Measurements from ENCODE around the gene NAT9. TPM values are rescaled to one million over a fixed set of nuclear protein-coding genes. Genes with fewer than 3 reads are reported as not detected.

The NAT9 gene
- polyA plus RNA-seq, 4 donors, result 40.1 to 57.4 (median 44.6) TPM

DNA sequence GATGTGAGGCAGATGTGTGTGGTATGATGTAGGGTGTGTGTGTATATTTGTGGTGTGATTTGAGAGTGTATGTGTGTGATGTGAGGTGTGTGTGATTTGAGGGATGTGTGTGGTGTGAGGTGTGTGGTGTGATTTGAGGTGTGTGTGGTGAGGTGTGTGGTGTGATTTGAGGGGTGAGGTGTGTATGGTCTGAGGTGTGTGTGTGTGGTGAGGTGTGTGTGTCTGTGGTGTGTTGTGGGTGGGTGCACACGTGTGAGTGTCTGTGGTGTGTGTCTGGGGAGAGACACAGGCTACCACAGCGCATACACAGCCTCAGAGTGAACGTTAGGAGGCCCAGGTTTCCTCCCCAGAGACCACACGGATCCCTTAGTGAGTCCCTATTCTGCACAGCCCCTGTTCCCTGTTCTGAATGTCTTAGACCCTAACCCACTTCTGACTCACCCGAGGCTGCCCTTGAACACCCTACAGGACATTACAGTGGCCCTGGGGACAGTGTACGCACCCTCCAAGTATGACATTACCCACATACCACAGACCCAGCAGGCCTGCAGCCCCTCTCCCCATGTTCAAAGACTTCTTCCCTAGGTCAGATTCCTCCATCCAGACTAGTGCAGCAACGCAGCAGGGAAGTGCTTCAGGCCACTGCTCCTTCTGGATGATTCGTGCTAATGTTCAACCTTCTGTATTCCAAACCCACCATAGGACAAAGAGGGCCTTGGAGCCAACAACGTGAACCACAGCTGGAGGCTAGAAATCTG lies 42.6 kb downstream of the NAT9 start:
- DNase-seq (ENCODE audit: low read depth in 4 of 4, low spot score in 3 of 4), result no peak

DNA sequence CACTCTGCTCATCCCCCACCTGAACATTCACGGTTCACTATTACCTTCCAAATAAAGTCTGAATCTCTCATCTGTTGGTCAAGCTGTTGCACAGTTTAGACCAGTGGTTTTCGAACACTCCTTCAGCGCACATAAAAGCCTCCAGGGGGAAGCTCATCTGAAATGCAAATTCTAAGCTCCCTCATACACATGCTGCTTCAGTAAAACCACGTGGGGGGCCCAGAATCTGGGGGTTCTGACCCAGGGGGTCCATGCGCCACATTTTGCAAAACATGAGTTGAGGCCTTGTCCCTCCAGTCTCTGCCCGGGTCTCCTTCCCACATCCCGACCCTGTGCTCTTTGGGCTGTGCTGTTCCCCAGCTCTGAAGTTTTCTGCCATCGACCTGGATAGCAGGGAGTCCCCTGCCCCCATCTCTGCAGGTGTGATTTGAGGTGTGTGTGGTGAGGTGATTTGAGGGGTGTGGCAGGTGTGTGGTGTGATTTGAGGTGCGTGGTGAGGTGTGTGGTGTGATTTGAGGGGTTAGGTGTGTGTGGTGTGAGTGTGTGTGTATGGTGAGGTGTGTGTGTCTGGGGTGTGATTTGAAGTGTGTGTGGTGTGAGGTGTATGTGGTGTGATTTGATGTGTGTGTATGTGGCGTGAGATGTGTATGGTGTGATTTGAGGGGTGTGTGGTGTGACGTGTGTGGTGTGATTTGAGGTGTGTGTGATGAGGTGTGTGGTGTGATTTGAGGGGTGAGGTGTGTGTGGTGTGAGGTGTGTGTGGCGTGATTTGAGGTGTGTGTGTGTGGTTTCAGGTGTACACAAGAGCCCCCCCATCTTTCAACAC lies 43.9 kb downstream of the NAT9 start:
- DNase-seq (ENCODE audit: low read depth in 4 of 4, low spot score in 3 of 4), result no peak

DNA sequence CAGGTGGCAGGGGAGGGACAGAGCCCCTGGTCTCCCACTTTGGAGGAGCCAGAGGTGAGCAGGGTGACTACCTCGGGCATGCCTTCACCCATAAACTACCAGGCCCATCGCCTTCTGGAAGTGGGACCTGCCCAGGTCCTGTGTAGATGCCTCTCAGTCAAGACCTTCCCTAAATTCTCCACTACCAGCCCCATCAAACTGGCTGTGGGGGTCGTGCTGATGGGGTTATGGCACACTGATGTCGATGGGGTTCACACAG lies 44.9 kb downstream of the NAT9 start:
- DNase-seq (ENCODE audit: low read depth in 4 of 4, low spot score in 3 of 4), result no peak

DNA sequence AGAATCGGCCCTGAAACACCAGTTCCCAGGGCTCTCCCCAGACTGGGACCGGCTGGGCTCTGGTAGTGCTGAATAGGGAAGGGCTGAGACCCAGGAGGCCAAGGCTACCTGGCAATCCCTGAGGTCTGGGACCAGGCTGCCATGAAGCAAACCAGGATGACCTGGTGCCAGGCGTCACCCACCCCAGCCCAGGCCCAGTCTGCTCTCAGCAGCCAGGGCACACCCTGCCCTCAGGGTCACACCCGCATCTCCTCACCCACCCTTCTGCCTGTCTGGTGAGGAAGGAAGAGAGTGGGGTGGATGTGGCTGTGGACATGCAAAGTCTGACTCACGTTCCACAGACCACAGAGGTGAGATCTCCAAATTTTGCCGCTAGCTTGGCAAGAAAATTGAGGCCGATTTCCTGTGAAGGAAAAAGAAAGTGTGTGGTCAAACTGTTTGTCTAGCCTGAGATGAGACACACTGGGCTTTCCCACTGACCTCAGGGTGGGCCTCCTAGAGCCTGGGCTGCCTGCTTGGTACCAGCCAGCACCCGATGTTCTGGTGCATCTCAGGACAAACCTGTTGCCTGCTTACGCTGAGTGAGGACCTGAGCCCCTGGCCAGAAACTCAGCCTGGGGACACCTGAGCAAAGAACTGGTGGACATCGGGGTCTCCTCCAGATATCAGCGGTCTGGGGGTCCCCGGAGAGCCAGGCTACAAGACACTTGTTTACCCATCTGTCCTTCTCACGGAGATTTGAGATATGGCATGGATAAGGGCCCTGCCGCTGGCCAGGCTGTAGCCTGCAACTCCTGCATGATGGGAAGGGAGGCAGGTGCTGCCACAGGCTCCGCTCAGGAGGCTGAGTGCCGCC lies 45.4 kb downstream of the NAT9 start:
- no peak for DNase-seq (ENCODE audit: low read depth in 4 of 4, low spot score in 3 of 4)

DNA sequence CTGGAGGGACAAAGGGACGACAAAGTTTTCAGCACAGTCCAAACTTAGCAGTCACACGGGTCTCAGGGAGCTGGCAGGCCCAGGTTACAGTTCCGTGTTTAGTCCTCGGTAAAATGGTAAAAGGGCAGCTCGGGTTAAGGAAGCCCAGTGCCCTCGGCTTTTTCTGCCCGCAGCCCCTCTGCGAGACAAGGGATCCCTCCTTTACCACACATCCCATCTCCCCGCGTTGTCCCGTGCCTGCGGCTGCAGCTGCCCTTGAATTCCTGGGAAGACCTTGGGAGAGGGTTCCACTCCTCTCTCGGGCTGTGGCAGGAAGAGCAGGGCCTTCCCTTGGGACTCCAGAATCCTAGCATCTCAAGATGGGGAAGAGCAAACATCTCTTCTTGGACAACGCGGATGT lies 46.3 kb downstream of the NAT9 start:
- DNase-seq (ENCODE audit: low read depth in 4 of 4, low spot score in 3 of 4), result no peak

DNA sequence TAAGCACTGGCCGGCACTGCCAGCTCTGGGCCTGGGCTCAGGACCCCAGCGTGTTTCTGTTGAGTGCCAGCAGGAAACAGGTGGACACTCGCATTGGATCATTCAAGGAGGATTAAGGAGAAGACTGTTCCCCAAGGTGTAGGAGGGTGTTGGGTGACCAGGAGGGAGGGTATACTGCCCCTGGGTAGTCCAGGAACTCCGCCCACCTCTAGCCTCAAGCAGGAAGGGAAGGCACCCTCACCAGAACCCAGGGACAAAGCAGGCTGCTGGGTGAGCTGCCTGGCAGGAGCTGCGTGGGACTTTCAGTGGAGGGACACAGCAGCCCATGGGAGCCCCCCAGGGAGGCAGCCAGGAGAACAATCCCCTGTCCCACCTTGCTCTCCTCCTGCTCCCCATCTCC lies 46.8 kb downstream of the NAT9 start:
- DNase-seq (ENCODE audit: low read depth in 4 of 4, low spot score in 3 of 4), result no peak

DNA sequence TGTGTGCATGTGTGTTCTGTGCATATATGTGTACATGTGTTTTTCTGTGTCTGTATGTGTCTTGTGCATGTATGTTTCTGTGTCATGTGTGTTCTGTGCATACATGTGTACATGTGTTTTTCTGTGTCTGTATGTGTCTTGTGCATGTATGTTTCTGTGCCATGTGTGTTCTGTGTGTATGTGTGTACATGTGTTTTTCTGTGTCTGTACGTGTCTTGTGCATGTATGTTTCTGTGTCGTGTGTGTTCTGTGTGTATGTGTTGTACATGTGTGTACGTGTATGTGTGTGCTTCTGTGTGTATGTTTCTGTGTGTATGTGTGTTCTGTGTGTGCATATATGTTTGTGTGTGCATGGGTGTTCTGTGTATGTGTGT lies 47.5 kb downstream of the NAT9 start:
- DNase-seq (ENCODE audit: low read depth in 4 of 4, low spot score in 3 of 4), result no peak

DNA sequence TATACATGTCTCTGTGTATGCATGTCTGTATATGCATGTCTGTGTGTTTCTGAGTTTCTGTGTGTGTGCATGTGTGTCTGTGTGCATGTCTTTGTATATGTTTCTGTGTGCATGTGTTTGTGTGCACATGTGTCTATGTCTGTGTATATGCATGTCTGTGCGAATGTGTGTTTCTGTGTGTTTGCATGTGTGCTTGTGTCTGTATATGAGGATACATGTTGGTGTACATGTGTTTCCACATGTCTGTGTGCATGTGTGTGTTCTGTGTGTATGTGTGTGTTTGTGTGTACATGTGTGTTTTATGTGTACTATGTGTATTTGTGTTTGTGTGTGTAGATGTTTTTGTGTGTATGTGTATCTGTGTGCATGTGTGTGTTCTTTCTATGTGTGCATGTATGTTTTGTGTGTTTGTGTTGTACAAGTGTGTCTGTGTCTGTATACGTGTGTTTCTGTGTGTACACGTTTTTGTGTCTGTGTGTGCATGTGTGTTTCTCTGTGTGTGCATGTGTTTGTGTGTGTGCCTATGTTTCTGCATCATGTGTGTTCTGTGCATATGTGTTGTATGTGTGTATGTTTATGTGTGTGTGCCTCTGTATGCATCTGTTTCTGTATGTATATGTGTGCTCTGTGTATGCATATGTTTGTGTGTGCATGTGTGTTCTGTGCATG lies 48.0 kb downstream of the NAT9 start:
- DNase-seq (ENCODE audit: low read depth in 4 of 4, low spot score in 3 of 4), result no peak

DNA sequence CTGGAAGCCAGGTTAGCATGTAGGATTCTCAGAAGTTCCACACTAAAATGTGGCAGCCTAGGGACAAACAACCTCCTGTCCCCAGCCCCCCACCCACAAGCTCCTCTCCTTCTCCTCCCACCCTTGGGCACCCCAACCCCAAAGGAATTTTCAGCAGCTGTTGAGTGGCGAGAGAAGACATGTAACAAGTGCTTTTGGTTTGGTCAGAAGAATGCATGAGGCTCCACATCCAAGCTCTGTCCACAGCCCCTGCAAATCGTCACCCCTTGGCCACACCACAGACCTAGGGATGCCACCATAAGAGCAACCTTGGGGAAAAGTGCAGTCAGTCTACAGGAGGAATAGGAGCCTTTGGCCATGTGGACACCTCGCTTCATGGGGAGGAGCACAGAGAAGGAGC lies 51.0 kb downstream of the NAT9 start:
- no peak for DNase-seq (ENCODE audit: low read depth in 4 of 4, low spot score in 3 of 4)

DNA sequence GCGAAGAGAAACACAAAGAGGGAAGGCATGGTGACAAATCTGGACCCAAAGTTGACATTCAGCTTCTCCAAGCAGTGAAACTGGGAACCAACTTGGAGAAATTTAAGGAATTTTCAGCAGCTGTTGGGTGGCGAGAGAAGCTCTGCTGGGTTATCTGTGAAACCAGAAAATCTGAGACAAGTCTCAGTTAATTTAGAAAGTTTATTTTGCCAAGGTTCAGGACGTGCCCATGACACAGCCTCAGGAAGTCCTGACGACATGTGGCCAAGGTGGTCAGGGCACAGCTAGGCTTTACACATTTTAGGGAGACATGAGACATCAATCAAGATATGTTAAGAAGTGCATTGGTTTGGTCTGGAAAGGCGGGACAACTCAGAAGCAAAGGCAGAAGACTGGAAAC lies 52.3 kb downstream of the NAT9 start:
- no peak for DNase-seq (ENCODE audit: low read depth in 4 of 4, low spot score in 3 of 4)

DNA sequence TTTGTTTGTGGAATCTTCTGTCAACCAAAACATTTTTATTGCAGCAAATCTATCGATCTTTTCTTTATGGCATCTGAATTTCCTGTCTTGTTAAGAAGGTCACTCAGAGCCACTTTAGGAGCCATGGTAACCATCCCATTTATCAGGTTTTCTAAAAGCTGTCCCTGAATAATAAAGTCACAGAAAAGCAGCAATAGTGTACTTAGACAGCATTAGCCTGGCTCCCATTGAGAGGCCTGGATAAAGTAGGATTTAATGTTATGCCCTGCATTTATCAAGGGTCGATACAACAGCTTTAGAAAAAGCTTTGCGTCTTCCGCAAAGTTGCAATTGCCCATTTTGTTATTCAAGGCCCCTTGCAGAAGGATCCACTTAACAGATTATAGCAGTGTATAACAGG lies 53.4 kb downstream of the NAT9 start:
- DNase-seq (ENCODE audit: low read depth in 4 of 4, low spot score in 3 of 4), result no peak

Other genes with a start within 250 kb of the NAT9 start
- under 1 TPM; 0.15 to 0.27 (median 0.20) TPM for gene CD300LB, start 244.9 kb downstream of the NAT9 start, polyA plus RNA-seq (ENCODE audit: insufficient read length in 4 of 4)
- under 1 TPM; 0.26 to 0.61 (median 0.42) TPM for gene CD300C, start 230.2 kb downstream of the NAT9 start, polyA plus RNA-seq (ENCODE audit: insufficient read length in 4 of 4)
- under 1 TPM in 1 of 4 donors, not detected in 3; 0.34 TPM for gene CD300H, start 208.8 kb downstream of the NAT9 start, polyA plus RNA-seq (ENCODE audit: insufficient read length in 4 of 4)
- gene CD300LD, start 184.1 kb downstream of the NAT9 start, polyA plus RNA-seq (ENCODE audit: insufficient read length in 4 of 4), result not detected
- gene CD300E, start 152.6 kb downstream of the NAT9 start, polyA plus RNA-seq (ENCODE audit: insufficient read length in 4 of 4), result under 1 TPM; 0.09 to 0.48 (median 0.25) TPM
- under 1 TPM; 0.23 to 0.38 (median 0.30) TPM for gene CD300LF, start 63.4 kb downstream of the NAT9 start, polyA plus RNA-seq (ENCODE audit: insufficient read length in 4 of 4)
- gene RAB37, start 39.1 kb downstream of the NAT9 start, polyA plus RNA-seq (ENCODE audit: insufficient read length in 4 of 4), result 1 to 10 TPM; 1.7 to 5.6 (median 4.3) TPM
- 100 to 1,000 TPM in 3 of 4 donors, 10 to 100 TPM in 1; 22.4 to 179 (median 151) TPM for gene NHERF1, start 27.7 kb downstream of the NAT9 start, polyA plus RNA-seq (ENCODE audit: insufficient read length in 4 of 4)
- under 1 TPM; 0.13 to 0.74 (median 0.27) TPM for gene GRIN2C, start 83.5 kb upstream of the NAT9 start, polyA plus RNA-seq (ENCODE audit: insufficient read length in 4 of 4)
- gene FDXR, start 96.6 kb upstream of the NAT9 start, polyA plus RNA-seq (ENCODE audit: insufficient read length in 4 of 4), result 10 to 100 TPM in 1 of 4 donors, 1 to 10 TPM in 3; 4.3 to 11.3 (median 6.1) TPM
- gene FADS6, start 117.3 kb upstream of the NAT9 start, polyA plus RNA-seq (ENCODE audit: insufficient read length in 4 of 4), result under 1 TPM in 2 of 4 donors, not detected in 2; 0.36 to 0.49 TPM
- gene USH1G, start 146.9 kb upstream of the NAT9 start, polyA plus RNA-seq (ENCODE audit: insufficient read length in 4 of 4), result under 1 TPM; 0.48 to 0.82 (median 0.60) TPM
- gene OTOP2, start 147.9 kb upstream of the NAT9 start, polyA plus RNA-seq (ENCODE audit: insufficient read length in 4 of 4), result under 1 TPM in 1 of 4 donors, not detected in 3; 0.08 TPM
- gene OTOP3, start 159.6 kb upstream of the NAT9 start, polyA plus RNA-seq (ENCODE audit: insufficient read length in 4 of 4), result not detected
- gene HID1, start 196.4 kb upstream of the NAT9 start, polyA plus RNA-seq (ENCODE audit: insufficient read length in 4 of 4), result 10 to 100 TPM in 3 of 4 donors, 1 to 10 TPM in 1; 5.4 to 19.6 (median 12.6) TPM
- gene CDR2L, start 211.3 kb upstream of the NAT9 start, polyA plus RNA-seq (ENCODE audit: insufficient read length in 4 of 4), result 1 to 10 TPM; 7.4 to 9.7 (median 9.0) TPM
- 10 to 100 TPM; 19.1 to 29.5 (median 25.6) TPM for gene MRPL58, start 236.3 kb upstream of the NAT9 start, polyA plus RNA-seq (ENCODE audit: insufficient read length in 4 of 4)